Activated naive CD8-positive, alpha-beta T cell treated with anti-CD3 and anti-CD28 coated beads, Interleukin-2, amount 50 U/mL, for 16 hours (primary cell): ENCODE measurements around the gene LIPM.
A peak's percentile ranks its signal among the peaks of the same experiment; 100 is the strongest.
"Not testable (repeated sequence)": the region's sequence is repeated elsewhere in the genome, so short reads cannot be mapped to it uniquely, and the experiment has no call there.

Experiments
- DNase-seq: peaks from one replicate; pipeline ENCODE4 v3.0.0-alpha.2; 2020; ENCODE audit warnings: low read depth, low spot score

Gene LIPM

GRCh38 chr10:88803641-88804040, 1.1 kb downstream of the LIPM start:
- no peak for DNase-seq

- no peak for DNase-seq
Observed at GRCh38 chr10:88804083-88804812, 1.7 kb downstream of the LIPM start.

- no peak for DNase-seq
Observed at GRCh38 chr10:88805361-88805760, 2.8 kb downstream of the LIPM start.

GRCh38 chr10:88805924-88806323, 3.4 kb downstream of the LIPM start:
- DNase-seq: no peak

- DNase-seq: no peak
Observed at GRCh38 chr10:88809621-88810020, 7.1 kb downstream of the LIPM start.

GRCh38 chr10:88810196-88810961, 7.8 kb downstream of the LIPM start:
- no peak for DNase-seq

GRCh38 chr10:88813200-88813599, 10.7 kb downstream of the LIPM start:
- no peak for DNase-seq

- no peak for DNase-seq
Observed at GRCh38 chr10:88819290-88819689, 16.8 kb downstream of the LIPM start.

- no peak for DNase-seq
Observed at GRCh38 chr10:88820748-88821401, 18.3 kb downstream of the LIPM start.

- DNase-seq: no peak
Observed at GRCh38 chr10:88826388-88826787, 23.9 kb downstream of the LIPM start.

- DNase-seq: no peak
Observed at GRCh38 chr10:88827671-88828070, 25.1 kb downstream of the LIPM start.

- DNase-seq: no peak
Observed at GRCh38 chr10:88828310-88828709, 25.8 kb downstream of the LIPM start.

GRCh38 chr10:88830643-88831268, 28.2 kb downstream of the LIPM start:
- DNase-seq: no peak

GRCh38 chr10:88831709-88832108, 29.2 kb downstream of the LIPM start:
- DNase-seq: no peak

- no peak for DNase-seq
Observed at GRCh38 chr10:88832376-88832775, 29.8 kb downstream of the LIPM start.

GRCh38 chr10:88833156-88833555, 30.6 kb downstream of the LIPM start:
- DNase-seq: no peak

- DNase-seq: no peak
Observed at GRCh38 chr10:88833723-88834122, 31.2 kb downstream of the LIPM start.

GRCh38 chr10:88835096-88835909, 32.8 kb downstream of the LIPM start:
- peak; percentile 75 for DNase-seq

GRCh38 chr10:88835910-88836221, 33.3 kb downstream of the LIPM start:
- no peak for DNase-seq

GRCh38 chr10:88837632-88838031, 35.1 kb downstream of the LIPM start:
- not testable (repeated sequence) for DNase-seq

GRCh38 chr10:88838766-88839350, 36.3 kb downstream of the LIPM start:
- no peak for DNase-seq
